ENCODE results near the gene TTPAL. TPM values are rescaled to one million over a fixed set of nuclear protein-coding genes. Genes with fewer than 3 reads are reported as not detected.

The TTPAL gene
- polyA plus RNA-seq, 1 donor: 15.7 TPM

DNA sequence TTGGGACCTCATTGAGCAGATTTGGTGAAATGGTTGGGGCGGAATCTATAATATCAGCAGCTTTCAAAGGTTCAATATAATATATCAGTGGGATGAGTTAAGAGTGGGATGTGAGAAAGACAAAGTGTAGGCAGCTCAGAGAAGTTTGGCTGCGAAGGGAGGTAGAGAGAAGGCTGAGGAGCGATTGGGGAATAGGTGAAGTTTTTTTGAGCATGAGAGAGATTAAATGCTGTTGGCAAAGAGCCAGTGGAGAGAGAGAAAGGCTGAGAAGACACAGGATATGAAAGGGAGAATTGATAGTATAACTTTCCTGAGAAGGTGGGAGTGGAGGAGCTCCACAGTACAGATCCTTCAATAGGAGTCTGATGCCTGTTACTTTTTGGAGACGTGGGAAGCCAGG, 58.3 kb downstream of the TTPAL start:
- no peak for DNase-seq

DNA sequence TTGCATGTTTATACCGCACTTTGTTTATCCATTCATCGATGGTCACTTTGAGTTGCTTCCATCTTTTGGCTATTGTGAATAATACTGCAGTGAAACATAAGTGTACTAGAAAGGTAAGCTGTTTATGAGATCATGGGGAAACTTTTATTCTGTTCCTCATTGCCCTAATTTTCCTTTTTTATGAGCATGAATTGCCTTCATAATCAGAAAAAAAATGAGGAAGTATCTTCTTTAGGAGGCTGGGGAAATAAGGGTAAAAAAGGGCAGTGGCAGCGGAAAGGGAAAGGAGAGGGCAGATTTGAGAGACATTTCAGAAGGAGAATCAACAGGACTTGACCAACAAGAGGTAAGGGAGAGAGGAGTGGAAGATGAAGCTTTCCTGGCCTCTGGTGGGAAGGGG, 60.5 kb downstream of the TTPAL start:
- no peak for DNase-seq

DNA sequence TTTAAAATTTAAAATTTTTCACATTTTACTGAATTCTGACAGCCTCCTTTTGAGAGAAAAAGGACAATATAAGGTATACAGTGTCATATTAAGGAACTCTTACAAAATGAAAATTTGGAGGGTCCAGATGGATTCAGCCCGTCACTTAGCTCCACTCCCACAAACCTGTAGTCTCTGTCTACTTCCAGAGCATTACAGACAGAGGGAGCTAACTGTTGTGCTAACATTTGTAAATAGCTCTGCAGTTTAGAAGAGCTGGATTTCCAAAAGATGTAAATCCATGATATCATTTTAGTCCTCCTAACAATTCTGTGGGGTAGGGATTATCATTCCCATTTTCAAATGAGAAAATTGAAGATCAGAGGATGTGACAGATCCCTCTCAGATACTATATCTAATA, 62.3 kb downstream of the TTPAL start:
- DNase-seq: no peak

DNA sequence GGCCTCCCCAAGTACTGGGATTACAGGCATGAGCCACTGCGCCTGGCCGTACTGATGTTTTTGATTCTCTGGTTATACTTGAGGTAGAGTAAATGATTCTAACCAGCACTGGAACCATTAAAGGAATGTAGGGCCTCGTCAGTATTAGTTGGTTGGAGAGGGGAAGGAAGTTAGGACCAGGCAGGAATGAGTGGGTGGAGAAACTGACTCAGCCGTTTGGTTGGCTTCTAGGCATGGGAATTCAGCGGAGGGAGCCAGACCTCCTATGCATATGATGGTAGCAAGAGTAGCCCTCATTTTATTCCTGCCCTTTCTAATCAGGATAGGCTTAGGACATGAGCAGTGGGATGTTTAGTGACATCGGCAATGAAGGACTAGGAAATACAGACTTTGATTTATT, 65.2 kb downstream of the TTPAL start:
- DNase-seq: no peak

DNA sequence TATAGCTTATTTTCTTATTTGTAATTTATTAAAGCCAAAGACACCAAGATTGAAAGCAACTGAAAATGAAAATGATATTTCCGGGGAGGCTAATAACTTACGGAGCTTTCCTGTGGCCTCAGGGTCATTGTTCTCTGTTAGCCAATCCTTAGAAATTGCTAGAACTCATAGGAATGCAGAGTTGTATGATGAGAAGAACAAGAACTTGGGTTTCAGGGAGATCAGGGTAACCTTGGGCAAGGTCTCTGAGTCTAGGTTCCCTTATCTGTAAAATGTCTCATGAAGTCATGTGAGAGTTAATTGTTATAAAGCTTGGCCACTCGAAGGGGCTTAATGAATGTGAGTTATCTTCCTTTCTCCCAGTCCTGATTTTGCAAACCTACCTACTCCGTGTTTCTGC, 66.3 kb downstream of the TTPAL start:
- DNase-seq: no peak

DNA sequence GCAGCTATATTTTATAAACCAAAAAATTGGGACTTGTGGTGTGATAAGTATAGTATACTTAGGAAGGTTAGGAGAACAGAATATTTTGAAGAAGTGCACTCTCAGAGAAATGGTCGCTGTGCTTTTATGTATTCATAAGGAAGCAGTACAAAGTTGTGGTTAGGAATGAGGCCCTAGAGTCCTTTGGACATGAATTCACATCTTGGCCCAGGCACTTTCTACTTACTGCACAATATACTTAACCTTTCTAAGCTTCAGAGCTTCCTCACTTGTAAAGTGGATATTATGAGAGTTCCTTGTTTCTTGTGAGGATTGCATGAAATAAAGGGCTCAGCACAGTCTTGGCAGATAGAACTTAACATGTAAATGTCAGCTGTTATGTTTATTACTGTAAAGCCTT, 67.2 kb downstream of the TTPAL start:
- DNase-seq: no peak

DNA sequence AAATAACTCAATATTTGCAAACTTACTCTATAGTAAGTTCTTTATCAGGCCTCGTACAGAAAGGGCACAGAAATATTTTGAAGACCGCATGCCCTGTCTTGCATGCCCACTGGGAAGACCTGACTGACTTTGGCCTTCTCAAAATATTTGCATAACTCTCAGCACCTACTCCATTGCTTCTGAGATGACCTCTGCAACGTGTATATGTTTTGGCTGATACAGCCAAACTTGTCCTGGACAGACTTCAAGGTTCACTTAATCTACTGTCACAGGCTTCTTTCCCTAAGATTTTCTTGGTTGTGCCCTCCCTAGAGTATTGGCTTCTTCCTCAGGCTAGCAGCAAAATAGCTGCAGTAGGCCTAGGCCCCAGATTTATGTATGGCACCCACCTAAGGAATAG, 67.7 kb downstream of the TTPAL start:
- DNase-seq: no peak

Other genes starting within 250 kb of the TTPAL start
- gene GDAP1L1, start 228.6 kb upstream of the TTPAL start, polyA plus RNA-seq (ENCODE audit: insufficient read length): 0.53 TPM
- gene FITM2, start 164.7 kb upstream of the TTPAL start, polyA plus RNA-seq (ENCODE audit: insufficient read length): 9.6 TPM
- 0.73 TPM for gene R3HDML, start 138.8 kb upstream of the TTPAL start, polyA plus RNA-seq (ENCODE audit: insufficient read length)
- gene HNF4A, start 120.2 kb upstream of the TTPAL start, polyA plus RNA-seq (ENCODE audit: insufficient read length): 57.9 TPM
- gene SERINC3, start 46.2 kb downstream of the TTPAL start, polyA plus RNA-seq (ENCODE audit: insufficient read length): 68.4 TPM
- 54.1 TPM for gene PKIG, start 106.7 kb downstream of the TTPAL start, polyA plus RNA-seq (ENCODE audit: insufficient read length)
- 6.5 TPM for gene ADA, start 175.8 kb downstream of the TTPAL start, polyA plus RNA-seq (ENCODE audit: insufficient read length)
- 0.28 TPM for gene CCN5, start 239.5 kb downstream of the TTPAL start, polyA plus RNA-seq (ENCODE audit: insufficient read length)